ACHN (cell line): ENCODE data around the gene ARAP1.

ENCODE experiments used
- DNase-seq: peaks from one replicate; pipeline ENCODE4 v3.0.0-alpha.2; 2015
- in situ Hi-C: cut with HindIII; loops from 2 replicates; pipeline ENCODE4 v1.10.0; 2017; ENCODE audit warnings: low sequenced_read_pairs, low pct_ligation_motif_present, low pct_unique_long_range_greater_than_20kb

The ARAP1 gene

GRCh38 chr11:72719144-72719543 lies 33.1 kb downstream of the ARAP1 start:
- in situ Hi-C loops: no loop called here
- DNase-seq: no peak

GRCh38 chr11:72718101-72718501 lies 34.1 kb downstream of the ARAP1 start:
- DNase-seq: no peak
- in situ Hi-C loops: no loop called here

GRCh38 chr11:72716788-72717435 lies 35.3 kb downstream of the ARAP1 start:
- no peak for DNase-seq
- in situ Hi-C loops: no loop called here

GRCh38 chr11:72716290-72716689 lies 35.9 kb downstream of the ARAP1 start:
- in situ Hi-C loops: no loop called here
- no peak for DNase-seq

- DNase-seq: no peak
- in situ Hi-C loops: no loop called here
Measured at GRCh38 chr11:72712841-72713240, 39.4 kb downstream of the ARAP1 start.

GRCh38 chr11:72712168-72712751 lies 39.9 kb downstream of the ARAP1 start:
- no peak for DNase-seq
- in situ Hi-C loops: no loop called here

- in situ Hi-C loops: no loop called here
- no peak for DNase-seq
Measured at GRCh38 chr11:72711141-72711540, 41.1 kb downstream of the ARAP1 start.

- in situ Hi-C loops: no loop called here
- DNase-seq: no peak
Measured at GRCh38 chr11:72710278-72710677, 41.9 kb downstream of the ARAP1 start.

GRCh38 chr11:72709478-72710238 lies 42.5 kb downstream of the ARAP1 start:
- DNase-seq: no peak
- in situ Hi-C loops: no loop called here

- DNase-seq: no peak
- in situ Hi-C loops: no loop called here
Measured at GRCh38 chr11:72707032-72707431, 45.2 kb downstream of the ARAP1 start.

- in situ Hi-C loops: no loop called here
- no peak for DNase-seq
Measured at GRCh38 chr11:72706579-72706978, 45.6 kb downstream of the ARAP1 start.

GRCh38 chr11:72705442-72706365 lies 46.5 kb downstream of the ARAP1 start:
- in situ Hi-C loops: no loop called here
- no peak for DNase-seq

GRCh38 chr11:72704783-72705265 lies 47.4 kb downstream of the ARAP1 start:
- in situ Hi-C loops: no loop called here
- DNase-seq: no peak

- in situ Hi-C loops: no loop called here
Measured at GRCh38 chr11:72704028-72704782, 48.0 kb downstream of the ARAP1 start.

GRCh38 chr11:72703267-72704008 lies 48.8 kb downstream of the ARAP1 start:
- in situ Hi-C loops: no loop called here
- DNase-seq: no peak

More at GRCh38 chr11:72704028-72704782, 48.0 kb downstream of the ARAP1 start:
- no peak for DNase-seq

- no peak for DNase-seq
- in situ Hi-C loops: no loop called here
Measured at GRCh38 chr11:72702577-72703241, 49.5 kb downstream of the ARAP1 start.

GRCh38 chr11:72702096-72702495 lies 50.1 kb downstream of the ARAP1 start:
- in situ Hi-C loops: no loop called here
- DNase-seq: no peak
